Activated CD4-positive, alpha-beta T cell treated with anti-CD3 and anti-CD28 coated beads, Interleukin-2, amount 50 U/mL, for 16 hours (primary cell): ENCODE measurements around the gene IL16.
"Not testable (repeated sequence)": the region's sequence is repeated elsewhere in the genome, so short reads cannot be mapped to it uniquely, and the experiment has no call there.

Experiments
- DNase-seq: peaks from one replicate; pipeline ENCODE4 v3.0.0-alpha.2; 2020

The IL16 gene

GRCh38 chr15:81346611-81347010, 149.9 kb downstream of the IL16 start:
- no peak for DNase-seq

- no peak for DNase-seq
Observed at GRCh38 chr15:81347910-81348309, 151.2 kb downstream of the IL16 start.

GRCh38 chr15:81348691-81349090, 152.0 kb downstream of the IL16 start:
- not testable (repeated sequence) for DNase-seq

GRCh38 chr15:81349271-81349670, 152.6 kb downstream of the IL16 start:
- DNase-seq = no peak

- DNase-seq = no peak
Observed at GRCh38 chr15:81351651-81352050, 155.0 kb downstream of the IL16 start.

- no peak for DNase-seq
Observed at GRCh38 chr15:81356252-81356651, 159.6 kb downstream of the IL16 start.

- no peak for DNase-seq
Observed at GRCh38 chr15:81357180-81357686, 160.6 kb downstream of the IL16 start.

GRCh38 chr15:81358248-81358647, 161.6 kb downstream of the IL16 start:
- no peak for DNase-seq

GRCh38 chr15:81360491-81360890, 163.8 kb downstream of the IL16 start:
- no peak for DNase-seq

- no peak for DNase-seq
Observed at GRCh38 chr15:81361891-81362290, 165.2 kb downstream of the IL16 start.

GRCh38 chr15:81362790-81363189, 166.1 kb downstream of the IL16 start:
- DNase-seq = no peak

GRCh38 chr15:81363276-81363675, 166.6 kb downstream of the IL16 start:
- no peak for DNase-seq
